Astrocyte (in vitro differentiated cells and primary cell): ENCODE measurements around the gene FNDC3B. TPM values are rescaled to one million over a fixed set of nuclear protein-coding genes. Genes with fewer than 3 reads are reported as not detected.
A peak's percentile ranks its signal among the peaks of the same experiment; 100 is the strongest.

Experiments
- DNase-seq: peaks from one replicate; pipeline ENCODE4 v3.0.0-alpha.2; 2010; ENCODE audit warnings: low read depth
- FAIRE-seq: peaks from 2 replicates; lab custom pipeline; 2011; peaks lifted over from hg19 to GRCh38; lab: Jason Lieb, UNC
- H2AFZ ChIP-seq: 2 replicates; pipeline ENCODE4 v1.6.0; 2012; ENCODE audit warnings: low read depth, low read length, inconsistent platforms
- H3K27ac ChIP-seq: 2 replicates; pipeline ENCODE4 v1.5.1; 2011; ENCODE audit warnings: low read depth, low read length, inconsistent platforms
- H3K27me3 ChIP-seq: 2 replicates; pipeline ENCODE4 v1.6.0; 2011; ENCODE audit warnings: low read length, inconsistent platforms; ENCODE audit not compliant: insufficient read depth
- H3K36me3 ChIP-seq: 2 replicates; pipeline ENCODE4 v1.5.1; 2011; ENCODE audit warnings: low read length, inconsistent platforms; ENCODE audit not compliant: insufficient read depth
- H3K4me1 ChIP-seq: 2 replicates; pipeline ENCODE4 v1.5.1; 2011; ENCODE audit warnings: low read length, inconsistent platforms; ENCODE audit not compliant: insufficient read depth
- H3K4me2 ChIP-seq: 2 replicates; pipeline ENCODE4 v1.6.0; 2012; ENCODE audit warnings: low read length, inconsistent platforms
- H3K4me3 ChIP-seq: 2 replicates; pipeline ENCODE4 v1.5.1; 2011; ENCODE audit warnings: low read depth, mild to moderate bottlenecking, low read length, inconsistent platforms; ENCODE audit not compliant: insufficient read depth
- H3K79me2 ChIP-seq: 2 replicates; pipeline ENCODE4 v1.6.0; 2012; ENCODE audit warnings: mild to moderate bottlenecking, low read length, inconsistent platforms; ENCODE audit not compliant: insufficient read depth
- H3K9ac ChIP-seq: 2 replicates; pipeline ENCODE4 v1.6.0; 2012; ENCODE audit warnings: mild to moderate bottlenecking, low read length, inconsistent platforms
- H3K9me3 ChIP-seq: 2 replicates; pipeline ENCODE4 v1.5.1; 2012; ENCODE audit warnings: low read depth, mild to moderate bottlenecking, low read length, inconsistent platforms; ENCODE audit not compliant: insufficient read depth
- H4K20me1 ChIP-seq: 2 replicates; pipeline ENCODE4 v1.6.0; 2012; ENCODE audit warnings: low read length, inconsistent platforms; ENCODE audit not compliant: insufficient read depth
- H3K27ac Mint-ChIP-seq: one replicate; pipeline ENCODE4 v1.8.0; 2021; ENCODE audit warnings: mild to moderate bottlenecking, mixed read lengths; ENCODE audit not compliant: unreplicated experiment
- H3K27me3 Mint-ChIP-seq: one replicate; pipeline ENCODE4 v1.8.0; 2021; ENCODE audit warnings: low read depth, mixed read lengths; ENCODE audit not compliant: unreplicated experiment
- H3K36me3 Mint-ChIP-seq: one replicate; pipeline ENCODE4 v1.8.0; 2021; ENCODE audit warnings: low read depth, mixed read lengths; ENCODE audit not compliant: unreplicated experiment
- H3K4me1 Mint-ChIP-seq: one replicate; pipeline ENCODE4 v1.8.0; 2021; ENCODE audit warnings: low read depth, mixed read lengths; ENCODE audit not compliant: unreplicated experiment
- H3K4me3 Mint-ChIP-seq: one replicate; pipeline ENCODE4 v1.8.0; 2021; ENCODE audit warnings: mild to moderate bottlenecking, moderate library complexity, mixed read lengths; ENCODE audit not compliant: unreplicated experiment
- H3K9me3 Mint-ChIP-seq: one replicate; pipeline ENCODE4 v1.8.0; 2021; ENCODE audit warnings: mild to moderate bottlenecking, mixed read lengths; ENCODE audit not compliant: unreplicated experiment
- CTCF ChIP-seq: IDR thresholded peaks from 2 replicates; pipeline ENCODE4 v1.5.1; 2011; ENCODE audit warnings: low read depth, mild to moderate bottlenecking, inconsistent platforms, low read length, moderate library complexity; ENCODE audit not compliant: insufficient read depth
- EZH2 ChIP-seq: IDR thresholded peaks from 2 replicates; pipeline ENCODE4 v1.6.1; 2012; ENCODE audit warnings: mild to moderate bottlenecking, low read length, inconsistent platforms; ENCODE audit not compliant: insufficient read depth
- total RNA-seq: library from RNA; stranded (reverse); gene quantifications from 2 replicates; pipeline ENCODE4 v1.2.1, GENCODE V29; 2021

Gene FNDC3B
- total RNA-seq, 1 donor from 2014 or later: 327 TPM

- Histone ChIP-seq H3K36me3 (peaks cover 4% of the 10 kb centered on the region), H3K4me1 (peaks cover 44% of the 10 kb centered on the region), H3K9me3 (no peaks in the 10 kb centered on the region), H2AFZ (no peak overlapping the region), H3K79me2 (peaks cover 76% of the 10 kb centered on the region), H3K4me3 (no peak overlapping the region), H3K4me2 (no peak overlapping the region), H3K27me3 (no peaks in the 10 kb centered on the region), H3K27ac (no peak overlapping the region), H3K9ac (no peak overlapping the region), H4K20me1 (peaks cover 9% of the 10 kb centered on the region)
- H3K27ac Mint-ChIP-seq: no peak overlapping the region
- H3K9me3 Mint-ChIP-seq: peaks cover 1% of the 10 kb centered on the region
- peak overlapping the region; percentile 34 for H3K4me3 Mint-ChIP-seq
- H3K36me3 Mint-ChIP-seq: peaks cover 23% of the 10 kb centered on the region
- no peak for DNase-seq
- TF ChIP-seq CTCF (no peak), EZH2 (no peak)
- FAIRE-seq: no peak
- H3K27me3 Mint-ChIP-seq: no peaks in the 10 kb centered on the region
- H3K4me1 Mint-ChIP-seq: peaks cover 80% of the 10 kb centered on the region
Measured at GRCh38 chr3:172145031-172145686, 105.8 kb downstream of the FNDC3B start.

GRCh38 chr3:172146349-172146748, 107.0 kb downstream of the FNDC3B start:
- no peak for FAIRE-seq
- TF ChIP-seq CTCF (no peak), EZH2 (no peak)
- Histone ChIP-seq H3K4me1 (peaks cover 33% of the 10 kb centered on the region), H3K27me3 (no peaks in the 10 kb centered on the region), H4K20me1 (peaks cover 9% of the 10 kb centered on the region), H3K36me3 (peaks cover 4% of the 10 kb centered on the region), H3K9ac (no peak overlapping the region), H3K4me3 (no peak overlapping the region), H2AFZ (no peak overlapping the region), H3K79me2 (peaks cover 87% of the 10 kb centered on the region), H3K4me2 (no peak overlapping the region), H3K9me3 (no peaks in the 10 kb centered on the region), H3K27ac (no peak overlapping the region)
- peaks cover 23% of the 10 kb centered on the region for H3K36me3 Mint-ChIP-seq
- H3K4me3 Mint-ChIP-seq: no peak overlapping the region
- H3K4me1 Mint-ChIP-seq: peaks cover 76% of the 10 kb centered on the region
- no peaks in the 10 kb centered on the region for H3K27me3 Mint-ChIP-seq
- DNase-seq: no peak
- no peak overlapping the region for H3K27ac Mint-ChIP-seq
- peaks cover 1% of the 10 kb centered on the region for H3K9me3 Mint-ChIP-seq

- Histone ChIP-seq H2AFZ (no peak overlapping the region), H4K20me1 (peaks cover 9% of the 10 kb centered on the region), H3K9me3 (no peaks in the 10 kb centered on the region), H3K4me1 (peaks cover 34% of the 10 kb centered on the region), H3K36me3 (peaks cover 8% of the 10 kb centered on the region), H3K79me2 (peaks cover 90% of the 10 kb centered on the region), H3K9ac (no peak overlapping the region), H3K4me3 (no peak overlapping the region), H3K27ac (no peak overlapping the region), H3K27me3 (no peaks in the 10 kb centered on the region), H3K4me2 (no peak overlapping the region)
- Mint-ChIP-seq H3K27ac (peak overlapping the region; percentile 81), H3K36me3 (peaks cover 25% of the 10 kb centered on the region), H3K4me3 (peak overlapping the region; percentile 23), H3K9me3 (peaks cover 1% of the 10 kb centered on the region), H3K4me1 (peaks cover 76% of the 10 kb centered on the region), H3K27me3 (no peaks in the 10 kb centered on the region)
- DNase-seq (no peak), FAIRE-seq (no peak)
- no peak for TF ChIP-seq CTCF
- TF ChIP-seq EZH2: no peak
Measured at GRCh38 chr3:172147113-172147818, 107.9 kb downstream of the FNDC3B start.
